CD4-positive, alpha-beta T cell treated with Interleukin-2 at 100 ng/mL for 4 hours (primary cell): ENCODE measurements around the gene SLK.

Source experiments
- DNase-seq: peaks from one replicate; pipeline ENCODE4 v3.0.0-alpha.2; 2020; ENCODE audit warnings: low spot score

Gene SLK

DNA sequence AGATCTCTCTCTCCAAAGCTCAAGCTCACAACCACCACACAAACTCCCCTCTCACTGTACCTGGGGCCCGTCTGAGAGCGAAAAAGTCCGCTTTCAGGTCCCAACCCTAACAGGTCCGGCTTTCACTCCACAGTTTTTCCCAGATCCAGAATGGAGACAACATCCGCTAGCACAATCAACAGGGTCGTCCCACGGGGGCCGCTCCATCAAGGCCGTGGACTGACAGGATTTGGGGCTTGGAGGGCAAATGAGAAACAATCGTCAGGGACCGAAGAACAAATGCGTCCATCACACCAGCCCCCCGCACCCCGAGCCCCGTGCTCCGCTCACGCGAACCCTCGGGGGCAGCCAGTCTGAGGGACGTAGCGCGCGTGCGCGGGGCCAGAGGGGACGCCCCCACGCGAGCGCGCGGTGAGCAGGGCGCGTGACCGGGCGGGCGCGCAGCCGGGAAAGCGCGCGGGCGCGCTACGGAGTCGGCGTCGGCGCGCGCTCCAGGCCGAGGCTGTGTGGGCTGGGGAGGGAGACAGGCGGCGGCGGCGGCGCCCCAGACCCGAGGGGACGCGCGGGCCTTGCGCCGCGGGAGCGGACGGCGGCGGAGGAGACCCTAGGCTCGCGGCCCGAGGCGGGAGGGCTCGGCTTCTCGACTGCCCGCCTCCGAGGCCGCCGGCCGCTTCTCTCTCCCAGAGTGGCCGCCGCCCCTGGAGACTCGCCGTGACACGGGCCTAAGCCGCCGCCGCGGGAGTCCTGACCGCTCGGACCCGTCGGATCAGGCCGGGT, at the start of gene SLK:
SLK (plus strand) TSS at position 470 of the 777 bp plus-strand sequence. CDS start 606 bp downstream, outside the sequence.
- DNase-seq: peak; percentile 81

DNA sequence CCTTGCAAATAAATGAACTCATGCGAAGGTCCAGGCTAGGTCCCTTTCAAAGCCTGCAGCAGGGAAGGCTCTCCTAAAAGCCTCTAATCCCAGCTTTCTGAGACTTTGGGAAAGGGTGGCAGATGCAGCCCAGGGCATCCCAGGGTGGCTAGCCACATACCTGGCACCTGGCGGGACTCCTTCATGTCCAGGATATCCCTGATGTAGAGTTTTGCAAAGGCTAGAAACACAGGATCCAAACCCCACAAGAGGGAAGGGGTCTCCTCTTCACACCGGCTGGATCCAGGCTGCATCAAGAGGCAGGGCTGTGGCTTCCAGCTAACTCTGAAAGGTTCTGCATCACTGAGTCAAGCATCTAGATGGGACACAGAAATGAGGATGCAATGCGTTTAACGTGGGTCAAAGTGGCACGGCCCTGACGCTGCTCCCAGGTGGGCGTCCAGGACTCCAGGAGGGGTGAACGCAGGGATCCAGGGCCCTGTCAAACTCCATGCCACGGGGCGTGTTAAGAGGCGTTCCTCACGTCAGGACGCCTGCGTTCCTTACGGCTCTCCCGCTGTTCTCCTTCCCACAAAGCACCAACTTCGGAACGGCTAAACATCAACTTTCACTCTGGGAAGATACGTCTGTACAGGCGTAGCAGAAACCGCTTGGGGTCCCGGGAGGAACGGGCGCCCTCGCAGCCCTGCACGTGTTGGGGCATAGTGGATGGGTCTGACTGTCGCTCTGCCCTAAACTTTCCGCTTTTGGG, 49.5 kb upstream of the SLK start:
- no peak for DNase-seq

GRCh38 chr10:103918053-103918846, 48.7 kb upstream of the SLK start, which contains the start of gene STN1:
TSS of gene STN1 (minus strand) at chr10:103918184. CDS start at chr10:103917594, 590 bp downstream.
- DNase-seq: peak; percentile 94

DNA sequence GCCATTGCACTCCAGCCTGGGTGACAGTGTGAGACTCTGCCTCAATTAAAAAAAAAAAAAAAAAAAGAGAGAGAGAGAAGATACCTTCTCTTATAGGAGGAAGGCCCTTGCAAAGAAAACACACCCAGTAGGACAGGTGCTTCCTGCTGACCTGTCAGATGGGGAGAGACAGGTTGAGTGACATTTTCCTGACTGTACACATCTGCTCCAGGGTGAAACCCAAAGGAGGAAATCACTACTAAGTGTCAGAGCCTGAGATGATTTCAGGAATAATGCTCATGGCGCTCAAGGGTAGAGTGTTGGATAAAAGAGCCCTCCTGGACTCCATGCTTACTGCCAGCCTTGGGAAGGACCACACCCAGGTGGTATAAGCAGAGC, 47.3 kb upstream of the SLK start:
- DNase-seq: no peak

- DNase-seq: no peak
These were observed 45.7 kb upstream of the SLK start for GRCh38 chr10:103921248-103921647.

GRCh38 chr10:103921750-103922195, 45.2 kb upstream of the SLK start:
- peak; percentile 20 for DNase-seq

GRCh38 chr10:103922659-103923058, 44.3 kb upstream of the SLK start:
- no peak for DNase-seq

DNA sequence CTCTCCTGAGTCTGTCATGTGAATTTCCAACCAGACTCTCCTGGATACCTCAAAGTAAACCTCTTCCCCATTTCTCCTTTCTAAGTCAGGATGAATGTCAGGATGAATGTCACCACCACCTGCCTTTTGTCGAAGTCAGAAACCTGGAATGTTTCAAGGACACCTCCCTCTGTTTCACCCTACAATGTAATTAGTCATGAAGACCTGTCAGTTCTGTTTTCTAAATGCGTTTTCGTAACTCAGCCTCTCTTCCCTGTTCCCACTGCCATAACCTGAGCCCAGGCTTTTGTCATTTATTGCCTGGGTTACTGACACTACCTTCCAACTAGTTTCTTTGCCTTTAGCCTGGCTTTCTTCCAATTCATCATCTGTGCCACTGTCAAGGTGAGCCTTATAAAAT, 43.4 kb upstream of the SLK start:
- DNase-seq: no peak

DNA sequence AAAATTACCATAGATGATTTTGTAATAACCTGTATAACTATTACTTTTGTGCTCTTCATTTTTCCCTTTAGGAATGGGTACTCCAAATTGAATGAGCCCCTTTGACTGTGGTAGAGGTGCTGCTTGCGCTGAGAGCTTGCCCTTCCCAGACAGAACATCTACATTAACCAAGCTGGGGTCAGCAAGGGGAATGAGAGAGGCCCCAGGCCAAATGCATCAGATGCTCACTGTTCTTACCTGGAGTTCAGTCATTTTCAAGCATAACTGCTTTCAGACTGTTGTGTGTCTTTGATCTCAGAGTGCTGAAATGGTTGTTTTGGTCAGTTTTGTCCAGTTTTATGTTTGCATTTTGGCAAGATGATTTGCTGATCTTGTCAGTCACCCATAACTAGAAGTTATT, 41.3 kb upstream of the SLK start:
- no peak for DNase-seq

GRCh38 chr10:103926722-103927319, 40.1 kb upstream of the SLK start:
- DNase-seq: no peak

GRCh38 chr10:103928784-103929183, 38.2 kb upstream of the SLK start:
- no peak for DNase-seq

- DNase-seq: no peak
These were observed 37.5 kb upstream of the SLK start for GRCh38 chr10:103929381-103929921.

DNA sequence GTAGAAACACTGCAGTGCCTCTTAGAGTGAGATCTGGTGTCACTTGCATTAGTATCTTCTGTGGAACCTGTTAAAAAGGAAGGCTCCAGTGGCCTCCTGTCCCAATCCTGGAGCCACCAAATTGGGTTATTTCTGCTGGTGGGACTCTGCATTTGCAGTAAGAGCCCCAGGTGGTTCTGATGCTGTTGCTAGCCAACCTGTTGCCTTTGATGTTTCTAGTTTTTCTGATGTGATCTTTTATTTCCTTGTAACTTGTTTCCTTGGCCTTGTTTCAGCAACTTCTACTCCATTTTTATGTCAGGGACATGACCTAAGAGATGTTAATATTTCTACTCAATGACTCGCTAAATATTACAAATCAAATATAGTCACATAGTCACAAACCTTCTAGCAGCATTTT, 36.5 kb upstream of the SLK start:
- no peak for DNase-seq

- no peak for DNase-seq
These were observed 36.1 kb upstream of the SLK start for GRCh38 chr10:103930881-103931280.

DNA sequence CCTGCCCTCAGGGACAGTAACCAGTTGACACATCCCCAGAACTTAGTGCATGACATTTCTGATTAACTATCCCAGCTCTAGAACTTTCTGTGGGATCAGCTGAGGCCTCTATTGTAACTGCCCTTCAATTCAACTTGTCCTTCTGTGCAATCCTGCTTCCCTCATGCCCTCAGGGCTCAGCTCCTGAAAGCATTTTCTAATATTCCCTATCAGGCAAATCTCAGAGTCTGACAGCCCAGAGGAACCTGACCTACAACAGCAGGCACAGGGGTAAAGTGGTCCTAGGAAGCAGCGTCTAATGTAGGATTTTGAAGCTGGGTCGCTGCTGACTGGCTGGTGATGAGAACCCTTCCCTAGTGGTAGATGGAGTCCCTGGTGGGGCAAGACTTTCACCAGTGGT, 35.3 kb upstream of the SLK start:
- no peak for DNase-seq

- DNase-seq: no peak
These were observed 34.7 kb upstream of the SLK start for GRCh38 chr10:103932271-103932670.

GRCh38 chr10:103932971-103933370, 34.0 kb upstream of the SLK start:
- DNase-seq: no peak

DNA sequence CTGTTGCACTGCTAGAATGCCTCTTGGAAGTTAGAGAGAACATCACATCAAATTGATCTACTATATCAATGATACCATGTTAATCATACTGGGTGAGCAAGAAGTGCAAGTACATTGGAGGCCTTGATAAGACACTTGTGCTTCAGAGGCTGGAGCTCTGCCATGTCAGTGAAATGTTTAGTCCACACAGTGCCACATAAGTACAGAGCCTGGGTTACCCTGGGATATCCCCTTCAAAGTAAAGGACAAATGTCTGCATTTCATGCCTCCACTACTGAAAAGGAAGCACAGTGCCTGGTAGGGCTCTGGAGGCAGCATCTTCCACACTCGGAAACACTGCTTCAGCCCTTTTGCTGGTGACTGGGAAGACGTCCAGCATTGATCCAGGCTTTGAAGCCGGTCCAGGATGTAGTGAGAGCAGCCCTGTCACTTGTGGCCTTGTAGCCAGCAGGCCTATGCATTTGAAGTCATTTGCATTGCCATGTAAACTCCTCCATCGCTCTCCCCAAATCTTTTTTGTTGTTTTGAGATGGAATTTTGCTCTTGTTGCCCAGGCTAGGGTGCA, 33.3 kb upstream of the SLK start:
- no peak for DNase-seq

GRCh38 chr10:103934308-103934707, 32.6 kb upstream of the SLK start:
- no peak for DNase-seq

GRCh38 chr10:103936022-103936421, 30.9 kb upstream of the SLK start:
- no peak for DNase-seq

GRCh38 chr10:103939522-103939921, 27.4 kb upstream of the SLK start:
- no peak for DNase-seq
